Left ventricle myocardium inferior (tissue), 1 donor: ENCODE results near the gene ZNF786. TPM values are rescaled to one million over a fixed set of nuclear protein-coding genes. Genes with fewer than 3 reads are reported as not detected.
"Not testable (repeated sequence)": the region's sequence is repeated elsewhere in the genome, so short reads cannot be mapped to it uniquely, and the experiment has no call there.

Source experiments
- DNase-seq: peaks from one replicate; pipeline ENCODE4 v3.0.0-alpha.2; 2020
- H3K27ac ChIP-seq: fragments of 200-600 bp; replicated peaks from 2 replicates; pipeline ENCODE4 v1.8.0; 2021
- H3K27me3 ChIP-seq: fragments of 200-600 bp; 2 replicates; pipeline ENCODE4 v1.8.0; 2021; ENCODE audit warnings: low read depth
- H3K36me3 ChIP-seq: fragments of 200-600 bp; 2 replicates; pipeline ENCODE4 v1.8.0; 2021
- H3K4me1 ChIP-seq: fragments of 200-600 bp; 2 replicates; pipeline ENCODE4 v1.8.0; 2021
- H3K4me3 ChIP-seq: fragments of 200-600 bp; 2 replicates; pipeline ENCODE4 v1.8.0; 2021; ENCODE audit warnings: mild to moderate bottlenecking, moderate library complexity
- H3K9me3 ChIP-seq: fragments of 200-600 bp; replicated peaks from 2 replicates; pipeline ENCODE4 v1.8.0; 2021
- intact Hi-C: fragments of 100-400 bp; cut with micrococcal nuclease; formaldehyde crosslinking; loops from one replicate; pipeline ENCODE4 v1.11.0; 2022
- total RNA-seq: library from RNA; stranded (reverse); fragmentation: NEBNext Ultra II Directional; extraction: Animal tissue kit (Norgen Biotek cat#: 25700); gene quantifications from one replicate; pipeline ENCODE4 v1.2.1, GENCODE V29; 2021
- TF ChIP-seq, protein P1 (sequence below): fragments of 200-600 bp; IDR thresholded peaks from 2 replicates; pipeline ENCODE4 v1.8.0; 2021; ENCODE audit warnings: antibody characterized with exemption, mild to moderate bottlenecking, borderline replicate concordance
- donor health status: DM: no; HTN: yes; CAD: no; lungs with severe emphysema.

The ZNF786 gene
- total RNA-seq, 1 donor from 2014 or later: 2.4 TPM

DNA sequence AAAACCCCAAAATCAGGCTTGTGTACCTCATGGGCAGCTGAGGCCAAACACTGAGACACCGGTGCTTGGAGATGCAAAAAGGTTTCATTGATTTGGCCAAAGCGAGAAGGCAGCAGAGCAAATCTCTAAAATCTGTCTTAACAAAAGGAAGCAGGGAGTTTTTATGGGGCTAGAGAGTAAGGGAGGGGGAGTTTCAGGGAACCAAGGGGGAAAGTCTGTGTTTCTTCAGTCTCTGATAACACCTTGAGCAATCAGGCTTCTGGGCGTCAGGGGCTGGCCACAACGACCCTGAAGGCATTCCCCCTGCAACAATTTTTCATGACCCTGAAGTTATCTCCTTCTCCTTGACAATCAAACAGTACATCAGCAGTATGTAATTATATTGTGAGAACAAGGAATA, 2.7 kb upstream of the ZNF786 start:
- intact Hi-C loops: loop anchor here (10.0 kb wide), 1 partner anchor 88 kb away; no protein-coding TSS in a partner anchor
- TF ChIP-seq, protein P1, sequence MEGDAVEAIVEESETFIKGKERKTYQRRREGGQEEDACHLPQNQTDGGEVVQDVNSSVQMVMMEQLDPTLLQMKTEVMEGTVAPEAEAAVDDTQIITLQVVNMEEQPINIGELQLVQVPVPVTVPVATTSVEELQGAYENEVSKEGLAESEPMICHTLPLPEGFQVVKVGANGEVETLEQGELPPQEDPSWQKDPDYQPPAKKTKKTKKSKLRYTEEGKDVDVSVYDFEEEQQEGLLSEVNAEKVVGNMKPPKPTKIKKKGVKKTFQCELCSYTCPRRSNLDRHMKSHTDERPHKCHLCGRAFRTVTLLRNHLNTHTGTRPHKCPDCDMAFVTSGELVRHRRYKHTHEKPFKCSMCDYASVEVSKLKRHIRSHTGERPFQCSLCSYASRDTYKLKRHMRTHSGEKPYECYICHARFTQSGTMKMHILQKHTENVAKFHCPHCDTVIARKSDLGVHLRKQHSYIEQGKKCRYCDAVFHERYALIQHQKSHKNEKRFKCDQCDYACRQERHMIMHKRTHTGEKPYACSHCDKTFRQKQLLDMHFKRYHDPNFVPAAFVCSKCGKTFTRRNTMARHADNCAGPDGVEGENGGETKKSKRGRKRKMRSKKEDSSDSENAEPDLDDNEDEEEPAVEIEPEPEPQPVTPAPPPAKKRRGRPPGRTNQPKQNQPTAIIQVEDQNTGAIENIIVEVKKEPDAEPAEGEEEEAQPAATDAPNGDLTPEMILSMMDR: no peak
- no peak overlapping the region for H3K27ac ChIP-seq
- H3K4me1 ChIP-seq: peaks cover 29% of the 10 kb centered on the region
- H3K27me3 ChIP-seq: no peaks in the 10 kb centered on the region
- no peak for DNase-seq
- H3K9me3 ChIP-seq: no peaks in the 10 kb centered on the region
- H3K36me3 ChIP-seq: no peaks in the 10 kb centered on the region
- H3K4me3 ChIP-seq: no peak overlapping the region

DNA sequence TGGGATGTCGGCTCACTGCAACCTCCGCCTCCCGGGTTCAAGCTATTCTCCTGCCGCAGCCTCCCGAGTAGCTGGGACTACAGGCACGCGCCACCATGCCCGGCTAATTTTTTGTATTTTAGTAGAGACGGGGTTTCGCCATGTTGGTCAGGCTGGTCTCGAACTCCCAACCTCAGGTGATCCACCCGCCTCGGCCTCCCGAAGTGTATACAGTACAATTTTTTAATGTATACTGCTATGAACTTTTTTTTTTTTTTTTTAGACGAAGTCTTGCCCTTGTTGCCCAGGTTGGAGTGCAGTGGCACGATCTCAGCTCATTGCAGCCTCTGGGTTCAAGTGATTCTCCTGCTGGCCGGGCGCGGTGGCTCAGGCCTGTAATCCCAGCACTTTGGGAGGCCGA, 1.7 kb upstream of the ZNF786 start:
- Histone ChIP-seq H3K4me3 (peak overlapping the region; percentile 83), H3K4me1 (peaks cover 29% of the 10 kb centered on the region), H3K27ac (peak overlapping the region; percentile 98)
- not testable (repeated sequence) for H3K36me3 ChIP-seq, H3K27me3 ChIP-seq, DNase-seq, H3K9me3 ChIP-seq
- intact Hi-C loops: loop anchor here (10.0 kb wide), 1 partner anchor 87 kb away; no protein-coding TSS in a partner anchor

DNA sequence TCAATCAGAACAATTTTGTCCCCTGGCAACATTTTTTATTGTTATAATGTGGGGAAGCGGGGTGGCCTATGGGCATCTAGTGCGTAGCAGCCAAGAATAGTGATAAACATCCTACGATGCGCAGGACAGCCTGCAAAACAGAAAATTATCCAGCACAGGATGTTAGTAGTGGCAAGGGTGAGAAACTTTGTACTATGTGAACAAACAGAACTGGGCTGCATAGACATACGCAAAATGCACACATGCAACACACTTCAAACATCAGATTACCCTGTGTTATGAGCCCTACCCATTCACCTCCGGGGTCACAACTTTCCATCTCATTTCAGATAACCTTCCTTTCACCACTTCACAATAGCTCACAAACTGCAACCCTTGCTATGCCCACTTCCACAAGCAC, 3.1 kb downstream of the ZNF786 start:
- no peak for DNase-seq
- TF ChIP-seq, protein P1: no peak
- H3K4me1 ChIP-seq: peaks cover 29% of the 10 kb centered on the region

DNA sequence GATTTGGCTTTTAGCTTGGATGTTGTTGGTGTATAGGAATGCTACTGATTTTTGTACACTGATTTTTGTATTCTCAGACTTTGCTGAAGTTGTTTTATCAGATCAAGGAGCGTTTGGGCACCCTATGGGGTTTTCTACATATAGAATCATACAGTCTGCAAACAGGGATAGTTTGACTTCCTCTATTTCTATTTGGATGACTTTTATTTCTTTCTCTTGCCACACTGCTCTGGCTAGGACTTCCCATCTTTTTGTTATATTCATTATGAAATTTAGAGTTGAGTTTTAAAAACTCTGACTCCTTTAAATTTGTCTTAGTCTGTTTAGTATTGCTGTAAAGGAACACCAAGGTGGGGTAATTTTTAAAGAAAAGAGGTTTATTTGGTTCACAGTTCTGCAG, 4.7 kb downstream of the ZNF786 start:
- peaks cover 15% of the 10 kb centered on the region for H3K4me1 ChIP-seq
- TF ChIP-seq, protein P1: no peak
- H3K4me3 ChIP-seq: no peak overlapping the region
- DNase-seq: no peak
- no peak overlapping the region for H3K27ac ChIP-seq
- no peaks in the 10 kb centered on the region for H3K27me3 ChIP-seq
- H3K36me3 ChIP-seq: no peaks in the 10 kb centered on the region
- intact Hi-C loops: no loop called here
- no peaks in the 10 kb centered on the region for H3K9me3 ChIP-seq

More for the DNA sequence above, 3.1 kb downstream of the ZNF786 start:
- H3K36me3 ChIP-seq: no peaks in the 10 kb centered on the region
- intact Hi-C loops: no loop called here
- no peaks in the 10 kb centered on the region for H3K9me3 ChIP-seq
- no peak overlapping the region for H3K27ac ChIP-seq
- H3K27me3 ChIP-seq: no peaks in the 10 kb centered on the region
- H3K4me3 ChIP-seq: no peak overlapping the region

DNA sequence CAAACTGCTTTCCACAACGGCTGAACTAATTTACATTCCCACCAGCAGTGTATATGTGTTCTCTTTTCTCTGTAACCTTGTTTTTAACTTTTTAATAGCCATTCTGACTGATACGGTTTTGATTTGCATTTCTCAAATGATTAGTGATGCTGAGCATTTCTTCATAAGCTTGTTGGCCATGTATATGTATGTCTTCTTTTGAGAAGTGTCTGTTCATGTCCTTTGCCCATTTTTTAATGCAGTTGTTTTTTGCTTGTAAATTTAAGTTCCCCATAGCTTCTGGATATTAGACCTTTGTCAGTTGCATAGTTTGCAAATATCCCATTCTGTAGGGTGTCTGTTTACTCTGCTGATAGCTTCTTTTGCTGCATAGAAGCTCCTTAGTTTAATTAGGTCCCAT, 6.1 kb downstream of the ZNF786 start:
- no peaks in the 10 kb centered on the region for H3K27me3 ChIP-seq
- peaks cover 6% of the 10 kb centered on the region for H3K36me3 ChIP-seq
- H3K4me1 ChIP-seq: peaks cover 3% of the 10 kb centered on the region
- H3K9me3 ChIP-seq: no peaks in the 10 kb centered on the region
- intact Hi-C loops: no loop called here
- H3K4me3 ChIP-seq: no peak overlapping the region
- DNase-seq: no peak
- TF ChIP-seq, protein P1: no peak
- no peak overlapping the region for H3K27ac ChIP-seq

DNA sequence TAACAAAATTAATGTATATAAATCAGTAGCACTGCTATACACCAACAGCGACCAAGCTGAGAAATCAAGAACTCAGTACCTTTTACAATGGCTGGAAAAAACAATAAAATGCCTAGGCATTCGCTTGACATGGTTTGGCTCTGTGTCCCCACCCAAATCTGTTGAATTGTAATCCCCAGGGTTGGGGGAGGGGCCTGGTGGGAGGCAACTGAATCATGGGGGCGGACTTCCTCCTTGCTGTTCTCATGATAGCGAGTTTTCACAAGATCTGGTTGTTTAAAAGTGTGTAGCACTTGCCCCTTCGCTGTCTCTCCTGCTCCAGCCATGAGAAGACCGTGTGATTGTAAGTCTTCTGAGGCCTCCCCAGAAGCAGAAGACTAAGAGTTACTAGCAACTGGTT, 8.6 kb downstream of the ZNF786 start:
- Histone ChIP-seq H3K4me1 (no peaks in the 10 kb centered on the region), H3K36me3 (peaks cover 10% of the 10 kb centered on the region), H3K4me3 (no peak overlapping the region), H3K9me3 (no peaks in the 10 kb centered on the region), H3K27ac (no peak overlapping the region), H3K27me3 (no peaks in the 10 kb centered on the region)
- TF ChIP-seq, protein P1: no peak
- no peak for DNase-seq
- intact Hi-C loops: no loop called here
